Measurements from ENCODE around the gene FUBP3.

FUBP3 gene

DNA sequence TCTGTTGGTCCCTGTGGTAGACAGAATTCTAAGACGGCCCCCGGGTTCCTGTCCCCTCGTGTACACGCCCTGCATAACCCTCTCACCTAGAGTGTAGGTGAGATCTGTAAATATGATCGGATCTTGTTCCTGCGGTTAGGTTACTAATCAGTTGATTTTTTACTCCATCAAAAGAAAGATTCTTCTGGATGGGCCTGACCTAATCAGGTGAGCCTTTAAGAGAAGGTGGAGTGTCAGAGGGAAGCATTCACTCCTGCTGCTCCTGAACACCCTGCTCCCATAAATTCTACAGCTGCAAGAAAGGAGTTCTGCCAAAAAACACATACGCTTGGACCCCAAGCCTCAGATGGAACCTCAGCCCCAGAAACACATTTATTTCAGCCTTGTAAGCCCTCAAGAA lies 15.6 kb upstream of the FUBP3 start:
- no peak for DNase-seq (ENCODE audit: low read depth in 1 of 2, low spot score in 1 of 2)
- TF ChIP-seq JUND (IDR thresholded peaks at IDR 0.05; ENCODE audit: low read depth): no peak
- in situ Hi-C loops (cut with HindIII; ENCODE audit: low pct_unique_long_range_greater_than_20kb, low sequenced_read_pairs): no loop called here

DNA sequence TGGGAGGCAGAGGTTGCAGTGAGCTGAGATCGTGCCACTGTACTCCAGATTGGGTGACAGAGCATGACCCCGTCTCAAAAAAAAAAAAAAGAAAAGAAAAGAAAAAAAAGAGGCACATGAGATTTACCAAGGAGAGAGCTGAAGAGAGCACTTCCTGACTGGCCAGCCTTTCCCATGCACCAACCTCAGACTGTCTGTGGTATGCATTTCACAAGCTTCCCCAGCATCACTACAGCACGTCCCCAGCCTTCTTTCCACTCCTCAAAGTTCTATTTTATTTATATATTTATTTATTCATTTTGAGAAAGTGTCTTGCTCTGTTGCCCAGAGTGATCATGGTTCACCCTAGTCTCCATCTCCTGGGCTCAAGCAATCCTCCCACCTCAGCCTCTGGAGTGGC lies 13.6 kb upstream of the FUBP3 start:
- in situ Hi-C loops (cut with HindIII; ENCODE audit: low pct_unique_long_range_greater_than_20kb, low sequenced_read_pairs): no loop called here
- TF ChIP-seq JUND (IDR thresholded peaks at IDR 0.05; ENCODE audit: low read depth): no peak
- no peak for DNase-seq (ENCODE audit: low read depth in 1 of 2, low spot score in 1 of 2)

DNA sequence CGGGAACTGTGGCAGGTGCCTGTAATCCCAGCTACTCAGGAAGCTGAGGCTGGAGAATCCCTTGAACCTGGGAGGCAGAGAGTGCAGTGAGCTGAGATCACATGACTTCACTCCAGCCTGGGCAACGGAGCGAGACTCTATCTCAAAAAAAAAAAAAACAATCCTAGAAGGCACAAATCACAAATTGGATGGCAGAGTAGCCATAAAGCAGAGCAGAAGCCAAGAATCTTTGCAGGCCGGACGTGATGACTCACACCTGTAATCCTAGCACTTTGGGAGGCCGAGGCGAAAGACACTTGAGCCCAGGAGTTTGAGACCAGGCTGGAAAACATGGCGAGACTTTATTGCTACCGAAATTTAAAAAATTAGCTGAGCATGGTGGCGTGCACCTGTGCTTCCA lies 9.2 kb upstream of the FUBP3 start:
- no peak for DNase-seq (ENCODE audit: low read depth in 1 of 2, low spot score in 1 of 2)

DNA sequence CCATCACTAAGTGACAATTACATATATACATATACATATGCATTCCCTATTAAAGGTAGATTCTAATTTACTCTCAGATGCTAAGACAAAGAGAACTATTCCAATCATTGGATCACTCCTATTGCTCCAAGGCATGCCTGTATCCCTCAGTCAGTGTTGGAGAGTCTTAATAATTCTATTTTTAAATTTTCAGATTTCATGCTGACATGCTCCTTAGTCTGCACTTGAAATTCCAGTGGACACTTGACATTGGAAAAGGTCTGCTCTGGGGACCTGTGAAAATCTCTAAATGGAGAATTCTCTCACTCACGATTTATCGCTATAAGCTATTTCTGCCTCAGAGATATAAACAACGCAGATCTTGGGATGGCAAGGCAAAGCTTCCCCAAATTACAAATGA lies 3.9 kb upstream of the FUBP3 start:
- no peak for TF ChIP-seq JUND (IDR thresholded peaks at IDR 0.05; ENCODE audit: low read depth)
- no peak for DNase-seq (ENCODE audit: low read depth in 1 of 2, low spot score in 1 of 2)
- in situ Hi-C loops (cut with HindIII; ENCODE audit: low pct_unique_long_range_greater_than_20kb, low sequenced_read_pairs): no loop called here

More for the DNA sequence above, 9.2 kb upstream of the FUBP3 start:
- in situ Hi-C loops (cut with HindIII; ENCODE audit: low pct_unique_long_range_greater_than_20kb, low sequenced_read_pairs): no loop called here
- TF ChIP-seq JUND (IDR thresholded peaks at IDR 0.05; ENCODE audit: low read depth): no peak

DNA sequence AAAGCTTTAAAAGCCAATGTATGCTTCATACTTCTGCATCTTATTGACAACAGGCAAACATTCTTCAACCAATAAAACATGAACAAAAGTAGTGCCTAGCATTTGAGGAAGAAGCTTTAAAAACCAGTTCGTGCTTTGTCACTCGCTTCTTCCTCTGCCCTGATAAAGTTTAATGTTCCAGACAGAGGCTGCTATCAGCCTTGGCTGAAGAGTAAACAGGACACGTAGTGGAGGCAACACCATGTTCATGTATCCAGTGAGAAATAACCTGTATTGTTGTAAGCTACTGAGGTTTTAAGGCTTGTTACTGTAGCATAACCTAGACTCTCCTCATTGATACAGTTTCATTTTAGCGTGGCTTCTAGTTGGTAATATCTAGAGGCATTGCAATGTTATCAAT lies 3.2 kb upstream of the FUBP3 start:
- no peak for TF ChIP-seq JUND (IDR thresholded peaks at IDR 0.05; ENCODE audit: low read depth)
- in situ Hi-C loops (cut with HindIII; ENCODE audit: low pct_unique_long_range_greater_than_20kb, low sequenced_read_pairs): no loop called here
- no peak for DNase-seq (ENCODE audit: low read depth in 1 of 2, low spot score in 1 of 2)

DNA sequence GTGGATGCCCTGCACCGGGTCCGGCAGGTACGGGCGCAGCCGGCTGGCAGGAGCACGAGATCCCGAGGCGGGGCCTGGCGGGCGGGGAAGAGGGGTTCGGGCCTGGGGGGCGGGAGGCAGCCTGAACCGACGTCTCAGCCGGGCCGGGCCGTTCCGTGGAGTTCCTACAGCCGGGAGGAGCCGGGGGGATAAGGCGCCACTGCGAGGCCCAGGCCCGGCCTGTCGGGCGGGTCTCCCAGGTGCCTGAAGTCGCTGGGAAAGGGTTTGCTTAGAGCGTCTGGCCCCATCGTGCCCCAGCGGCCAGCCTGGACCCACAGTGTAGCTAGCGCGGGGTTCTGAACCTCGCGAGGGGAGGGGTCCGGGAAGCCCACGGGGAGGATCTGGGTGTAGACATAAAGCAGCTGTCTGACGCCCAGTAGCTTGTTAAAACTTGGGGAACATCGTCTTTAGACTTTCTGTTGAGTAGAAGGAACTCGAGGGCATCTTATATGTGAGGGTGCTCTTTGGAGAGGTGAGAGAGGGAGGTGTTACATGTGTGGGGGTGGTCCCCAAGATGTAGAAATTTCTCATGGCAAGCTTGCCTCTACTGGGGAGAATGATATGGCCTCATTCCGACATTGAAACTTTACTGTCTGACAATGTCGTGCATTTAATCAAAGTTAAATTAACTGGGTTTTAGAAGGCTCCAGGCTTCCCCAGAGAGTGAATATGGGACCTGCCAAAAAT lies 524 bp downstream of the FUBP3 start:
- TF ChIP-seq JUND (IDR thresholded peaks at IDR 0.05; ENCODE audit: low read depth): no peak
- DNase-seq (ENCODE audit: low read depth in 1 of 2, low spot score in 1 of 2): no peak
- in situ Hi-C loops (cut with HindIII; ENCODE audit: low pct_unique_long_range_greater_than_20kb, low sequenced_read_pairs): no loop called here

DNA sequence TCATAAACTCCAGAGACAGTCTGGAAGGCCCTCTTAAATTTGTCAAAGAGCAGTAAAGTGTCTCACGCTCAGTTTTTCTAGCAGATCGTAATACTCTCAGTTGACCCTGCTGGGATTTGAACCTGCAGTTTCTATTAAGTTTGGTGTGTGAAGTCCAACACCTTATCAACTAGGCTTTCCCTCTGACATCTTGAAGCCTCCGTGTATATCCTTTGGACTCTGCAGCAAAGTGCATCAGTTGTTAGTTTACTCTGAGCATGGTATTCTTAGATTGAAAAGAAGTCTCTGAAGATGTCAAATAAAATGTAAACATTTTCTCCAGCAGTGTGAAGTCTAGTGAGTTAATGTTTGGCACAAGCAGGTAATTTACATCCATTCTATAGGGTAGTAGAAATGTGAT lies 2.4 kb downstream of the FUBP3 start:
- in situ Hi-C loops (cut with HindIII; ENCODE audit: low pct_unique_long_range_greater_than_20kb, low sequenced_read_pairs): no loop called here
- TF ChIP-seq JUND (IDR thresholded peaks at IDR 0.05; ENCODE audit: low read depth): no peak
- DNase-seq (ENCODE audit: low read depth in 1 of 2, low spot score in 1 of 2): no peak

DNA sequence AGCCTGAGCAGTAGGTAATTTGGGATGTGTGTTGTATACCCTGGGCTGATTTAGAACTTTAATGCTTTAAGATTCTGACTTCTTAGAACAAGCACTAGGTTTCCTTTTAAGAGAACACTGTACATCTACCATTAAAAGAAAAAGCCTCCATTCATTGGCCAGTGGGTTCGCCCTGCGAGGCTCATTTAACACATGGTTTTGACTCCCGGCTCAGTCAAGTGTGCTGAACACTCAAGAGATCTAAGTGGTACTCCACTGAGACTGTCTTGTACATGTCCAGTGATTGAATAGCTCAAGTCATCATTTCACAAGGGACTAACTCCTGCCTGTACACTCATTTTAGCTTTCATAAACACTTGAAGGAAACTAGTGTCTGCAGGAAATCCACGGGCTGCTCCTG lies 3.9 kb downstream of the FUBP3 start:
- in situ Hi-C loops (cut with HindIII; ENCODE audit: low pct_unique_long_range_greater_than_20kb, low sequenced_read_pairs): no loop called here
- no peak for TF ChIP-seq JUND (IDR thresholded peaks at IDR 0.05; ENCODE audit: low read depth)
- DNase-seq (ENCODE audit: low read depth in 1 of 2, low spot score in 1 of 2): no peak

DNA sequence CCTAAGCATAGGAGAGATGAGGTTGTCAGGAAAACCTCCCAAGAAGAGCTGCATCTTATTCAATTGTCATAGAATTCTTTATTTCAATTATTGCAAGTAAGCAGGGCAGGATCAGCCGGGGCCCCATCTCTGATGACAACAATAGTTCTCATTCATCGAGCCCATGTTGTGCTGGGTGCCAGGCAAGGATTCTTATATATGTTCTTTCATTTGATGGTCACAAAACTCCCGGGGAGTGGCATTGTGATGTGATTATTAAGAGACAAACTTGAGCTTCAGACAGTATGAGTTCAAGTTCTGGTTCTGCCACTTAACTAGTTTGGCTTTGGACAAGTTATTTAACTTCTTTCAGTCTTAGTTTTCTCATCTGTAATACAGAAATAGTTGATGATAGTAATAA lies 8.5 kb downstream of the FUBP3 start:
- in situ Hi-C loops (cut with HindIII; ENCODE audit: low pct_unique_long_range_greater_than_20kb, low sequenced_read_pairs): no loop called here
- TF ChIP-seq JUND (IDR thresholded peaks at IDR 0.05; ENCODE audit: low read depth): no peak
- peak in 1 of 2 experiments; percentile 15 for DNase-seq (ENCODE audit: low read depth in 1 of 2, low spot score in 1 of 2)

DNA sequence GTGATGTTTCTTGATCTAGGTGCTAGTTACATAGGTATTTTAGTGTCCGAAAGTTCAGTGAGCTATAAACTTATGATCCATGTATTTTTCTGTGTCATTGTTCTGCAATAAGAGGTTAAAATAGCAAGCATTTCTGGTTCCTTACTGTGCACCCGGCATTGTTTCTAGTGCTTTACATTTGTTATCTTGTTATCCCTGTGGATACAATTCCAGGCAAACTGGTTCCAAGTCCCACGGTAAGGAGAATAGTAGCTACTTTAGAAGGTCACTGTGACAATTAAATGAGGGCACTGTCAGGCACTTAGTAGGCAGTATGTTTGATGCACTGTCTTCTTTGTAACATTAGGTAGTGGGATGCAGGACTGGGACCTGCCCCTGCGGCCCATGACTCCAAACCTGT lies 9.0 kb downstream of the FUBP3 start:
- in situ Hi-C loops (cut with HindIII; ENCODE audit: low pct_unique_long_range_greater_than_20kb, low sequenced_read_pairs): no loop called here
- TF ChIP-seq JUND (IDR thresholded peaks at IDR 0.05; ENCODE audit: low read depth): no peak
- peak in 1 of 2 experiments; percentile 89 for DNase-seq (ENCODE audit: low read depth in 1 of 2, low spot score in 1 of 2)

DNA sequence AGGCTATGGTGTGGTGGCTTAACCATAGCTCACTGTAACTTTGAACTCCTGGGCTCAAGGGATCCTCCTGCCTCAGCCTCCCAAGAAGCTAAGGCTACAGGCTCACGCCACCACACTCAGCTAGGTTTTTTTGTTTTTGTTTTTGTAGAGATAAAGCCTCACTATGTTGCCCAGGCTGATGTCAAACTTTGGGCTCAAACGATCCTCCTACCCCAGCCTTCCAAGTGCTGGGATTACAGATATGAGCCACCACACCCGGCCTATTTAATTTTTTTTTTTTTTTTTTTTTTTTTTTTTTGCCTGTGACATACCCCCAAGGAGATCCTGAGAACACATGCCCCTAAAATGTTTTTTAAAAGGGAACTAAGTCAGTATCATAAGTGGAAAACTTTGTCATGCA lies 10.4 kb downstream of the FUBP3 start:
- TF ChIP-seq JUND (IDR thresholded peaks at IDR 0.05; ENCODE audit: low read depth): no peak
- in situ Hi-C loops (cut with HindIII; ENCODE audit: low pct_unique_long_range_greater_than_20kb, low sequenced_read_pairs): no loop called here
- no peak for DNase-seq (ENCODE audit: low read depth in 1 of 2, low spot score in 1 of 2)

DNA sequence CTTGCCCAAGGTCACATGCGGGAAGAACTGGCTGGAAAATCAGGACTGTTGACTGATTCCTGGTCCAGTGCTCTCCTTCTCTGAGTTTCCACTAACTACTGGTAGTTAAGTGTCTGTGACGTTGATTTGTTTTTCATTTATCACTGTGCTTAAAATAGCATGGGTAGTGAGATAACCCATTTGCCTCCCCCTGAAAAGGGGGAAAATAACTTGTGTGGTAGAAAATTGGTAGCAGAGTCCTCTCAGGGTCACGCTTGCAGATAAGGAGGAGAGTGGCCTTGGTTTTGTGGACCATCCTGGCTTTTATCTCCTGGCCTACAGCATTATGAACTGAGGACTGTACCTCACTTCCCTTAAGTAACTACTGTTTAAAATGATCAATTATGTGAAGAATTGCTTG lies 10.9 kb downstream of the FUBP3 start:
- in situ Hi-C loops (cut with HindIII; ENCODE audit: low pct_unique_long_range_greater_than_20kb, low sequenced_read_pairs): no loop called here
- no peak for TF ChIP-seq JUND (IDR thresholded peaks at IDR 0.05; ENCODE audit: low read depth)
- no peak for DNase-seq (ENCODE audit: low read depth in 1 of 2, low spot score in 1 of 2)

DNA sequence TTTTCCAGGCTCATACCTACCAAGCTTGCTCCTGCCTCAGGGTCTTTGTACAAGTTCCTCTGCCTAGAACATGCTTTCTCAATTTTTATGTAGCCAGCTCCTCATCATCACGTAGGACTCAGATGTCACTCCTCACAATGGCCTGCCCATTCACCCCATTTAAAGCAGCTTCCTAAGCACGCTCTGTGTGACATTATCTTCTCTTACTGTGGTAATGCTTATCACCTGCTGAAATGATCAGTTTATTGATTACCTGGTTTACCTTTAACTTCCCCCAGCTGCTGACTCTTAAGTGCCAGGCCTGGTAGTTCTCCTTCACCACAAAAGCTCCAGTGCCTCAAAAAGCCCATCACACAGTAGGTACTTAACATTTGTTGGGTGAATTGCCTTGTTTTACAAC lies 13.6 kb downstream of the FUBP3 start:
- in situ Hi-C loops (cut with HindIII; ENCODE audit: low pct_unique_long_range_greater_than_20kb, low sequenced_read_pairs): no loop called here
- DNase-seq (ENCODE audit: low read depth in 1 of 2, low spot score in 1 of 2): no peak
- no peak for TF ChIP-seq JUND (IDR thresholded peaks at IDR 0.05; ENCODE audit: low read depth)

DNA sequence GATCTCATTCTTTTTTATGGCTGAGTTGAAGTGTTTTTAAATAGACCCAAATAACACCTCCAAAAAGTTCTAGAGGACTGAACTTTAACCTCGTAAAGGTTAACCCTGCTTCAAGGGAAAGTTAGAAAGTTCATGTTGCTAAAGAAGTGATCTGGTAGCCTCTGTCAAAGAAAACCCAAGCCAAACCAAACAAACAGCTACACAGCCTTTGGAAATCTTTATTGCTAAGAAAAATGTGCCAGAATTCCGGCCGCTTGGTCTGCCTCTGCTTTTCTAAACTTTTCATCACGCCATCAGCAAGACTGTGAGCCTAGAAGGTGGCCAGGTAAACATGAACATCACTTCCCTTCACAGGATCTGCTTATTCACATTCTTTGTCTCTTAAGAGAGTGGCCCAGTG lies 17.9 kb downstream of the FUBP3 start:
- no peak for TF ChIP-seq JUND (IDR thresholded peaks at IDR 0.05; ENCODE audit: low read depth)
- in situ Hi-C loops (cut with HindIII; ENCODE audit: low pct_unique_long_range_greater_than_20kb, low sequenced_read_pairs): no loop called here
- DNase-seq (ENCODE audit: low read depth in 1 of 2, low spot score in 1 of 2): no peak
